NCI-H345 treated with DMSO at 0.1 percent for 48 hours (cell line): ENCODE measurements around the gene GMCL1.
"Not testable (repeated sequence)": the region's sequence is repeated elsewhere in the genome, so short reads cannot be mapped to it uniquely, and the experiment has no call there.

Source experiments
- DNase-seq: peaks from one replicate; lab custom pipeline; 2025; ENCODE audit not compliant: unreplicated experiment; lab: John Stamatoyannopoulos, UW

Gene GMCL1, protein sequence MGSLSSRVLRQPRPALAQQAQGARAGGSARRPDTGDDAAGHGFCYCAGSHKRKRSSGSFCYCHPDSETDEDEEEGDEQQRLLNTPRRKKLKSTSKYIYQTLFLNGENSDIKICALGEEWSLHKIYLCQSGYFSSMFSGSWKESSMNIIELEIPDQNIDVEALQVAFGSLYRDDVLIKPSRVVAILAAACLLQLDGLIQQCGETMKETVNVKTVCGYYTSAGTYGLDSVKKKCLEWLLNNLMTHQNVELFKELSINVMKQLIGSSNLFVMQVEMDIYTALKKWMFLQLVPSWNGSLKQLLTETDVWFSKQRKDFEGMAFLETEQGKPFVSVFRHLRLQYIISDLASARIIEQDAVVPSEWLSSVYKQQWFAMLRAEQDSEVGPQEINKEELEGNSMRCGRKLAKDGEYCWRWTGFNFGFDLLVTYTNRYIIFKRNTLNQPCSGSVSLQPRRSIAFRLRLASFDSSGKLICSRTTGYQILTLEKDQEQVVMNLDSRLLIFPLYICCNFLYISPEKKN

GRCh38 chr2:69829256-69830044 is at the start of gene GMCL1:
Gene GMCL1, plus strand, starts transcription at chr2:69829660. Its CDS starts 233 bp downstream, at chr2:69829893.
- DNase-seq, result peak; percentile 89

DNA sequence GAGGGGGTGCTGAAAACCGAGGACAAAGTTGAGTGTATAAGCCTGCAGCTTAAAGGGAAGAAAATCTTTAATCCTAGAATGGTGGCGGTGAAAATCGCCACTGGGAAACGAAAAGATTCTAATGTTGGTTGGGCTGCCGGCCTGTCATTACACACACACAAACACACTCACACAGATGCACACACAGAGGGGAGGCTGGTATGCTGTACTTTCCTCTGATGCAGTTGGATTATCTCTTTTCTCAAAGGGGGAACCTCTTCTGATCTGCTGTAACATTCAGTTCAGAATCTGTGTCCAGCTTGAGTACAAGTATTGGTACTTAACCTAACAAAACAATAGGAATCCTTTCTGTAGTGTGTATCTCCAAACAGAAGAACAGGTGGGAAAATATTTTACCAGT is 48.5 kb upstream of the GMCL1 start:
- no peak for DNase-seq

DNA sequence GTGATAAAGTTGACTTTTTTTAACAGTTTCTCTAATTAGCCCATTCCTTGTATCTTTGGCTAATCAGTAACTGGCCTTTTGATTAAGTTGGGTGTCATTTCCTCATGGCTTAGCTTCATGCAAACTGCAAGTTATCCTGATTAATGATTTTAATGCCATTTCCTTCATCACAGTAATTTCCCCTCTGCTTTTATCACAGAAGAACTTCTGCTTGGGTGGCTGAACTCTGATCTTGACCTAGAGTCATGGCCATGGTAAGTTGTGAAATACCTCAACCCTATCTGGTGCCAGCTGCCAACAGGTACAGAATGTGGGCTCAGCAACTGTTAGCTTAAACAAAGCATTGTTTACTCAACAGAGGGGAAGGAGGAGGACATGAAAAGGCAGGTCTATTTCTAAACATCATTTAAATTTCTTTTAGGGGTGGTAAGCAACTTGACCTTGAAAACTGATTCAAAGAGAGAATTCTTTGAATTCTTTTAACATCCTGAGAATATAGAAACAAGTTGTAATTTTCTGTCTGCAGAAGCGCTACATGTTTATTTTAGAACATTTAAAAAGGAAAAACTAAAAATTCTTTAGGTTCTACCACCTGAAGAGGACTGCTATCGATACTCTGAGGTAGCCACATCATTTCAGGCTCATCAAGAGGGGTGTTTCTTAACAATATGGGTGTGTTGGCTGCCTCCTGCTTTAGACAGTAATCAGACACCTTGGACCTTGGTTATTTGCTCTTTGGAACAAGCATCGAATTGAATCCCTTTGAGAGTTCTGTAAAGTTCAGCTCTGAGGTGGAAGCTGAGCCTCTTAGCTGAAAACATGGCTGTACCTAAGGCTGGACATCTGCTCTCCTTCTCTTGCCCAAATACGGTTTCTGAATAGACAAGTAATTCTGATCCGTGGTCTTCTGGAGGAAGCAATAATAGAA is 47.9 kb upstream of the GMCL1 start:
- peak; percentile 30 for DNase-seq

- DNase-seq, result no peak
Measured at GRCh38 chr2:69784228-69784627, 45.2 kb upstream of the GMCL1 start.

DNA sequence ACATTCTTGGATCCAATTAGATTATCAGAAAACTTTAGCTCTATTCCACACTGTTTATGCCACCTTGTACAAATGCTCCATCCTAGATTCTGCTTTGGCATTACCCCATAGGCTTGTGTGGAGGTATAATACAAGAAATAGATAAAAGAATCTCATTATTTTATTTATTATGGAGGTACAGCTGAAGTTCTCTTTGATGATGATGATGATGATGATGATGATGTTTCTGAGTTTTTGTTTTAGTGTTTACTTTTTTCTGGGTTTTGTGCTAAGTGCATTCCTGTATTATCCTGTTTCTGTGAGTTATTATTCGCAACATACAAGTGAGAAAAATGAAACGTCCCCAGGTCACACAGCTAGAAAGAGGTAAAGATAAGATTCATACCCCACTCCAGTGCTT is 44.1 kb upstream of the GMCL1 start:
- DNase-seq, result no peak

GRCh38 chr2:69786052-69786560 is 43.4 kb upstream of the GMCL1 start:
- no peak for DNase-seq

DNA sequence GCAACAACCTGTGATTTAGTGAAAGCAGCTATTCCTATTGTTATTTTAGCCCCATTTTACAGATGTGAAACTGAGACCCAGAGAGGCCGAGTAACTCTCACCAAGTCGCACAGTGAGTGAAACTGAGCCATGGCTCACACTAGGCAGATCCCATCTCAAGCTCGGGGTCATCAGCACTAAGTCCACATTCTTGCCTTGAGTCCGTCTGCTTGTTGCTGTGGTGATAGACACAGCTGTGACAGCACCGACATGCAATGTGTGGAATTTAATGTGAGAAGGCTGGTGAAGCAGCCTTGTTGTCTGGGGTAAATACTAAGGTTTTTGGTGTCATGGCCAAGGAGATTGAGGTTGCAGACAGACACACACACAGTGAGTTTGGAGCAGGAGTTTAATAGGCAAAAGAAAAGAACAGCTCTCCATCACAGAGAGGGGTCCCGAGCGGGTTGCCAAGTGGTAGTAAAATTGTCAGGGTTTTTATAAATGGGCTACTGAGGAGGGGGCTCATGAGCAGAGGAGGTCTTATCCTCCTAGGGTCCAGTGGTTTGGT is 40.2 kb upstream of the GMCL1 start:
- no peak for DNase-seq

GRCh38 chr2:69789772-69790600 is 39.5 kb upstream of the GMCL1 start:
- DNase-seq, result no peak

DNA sequence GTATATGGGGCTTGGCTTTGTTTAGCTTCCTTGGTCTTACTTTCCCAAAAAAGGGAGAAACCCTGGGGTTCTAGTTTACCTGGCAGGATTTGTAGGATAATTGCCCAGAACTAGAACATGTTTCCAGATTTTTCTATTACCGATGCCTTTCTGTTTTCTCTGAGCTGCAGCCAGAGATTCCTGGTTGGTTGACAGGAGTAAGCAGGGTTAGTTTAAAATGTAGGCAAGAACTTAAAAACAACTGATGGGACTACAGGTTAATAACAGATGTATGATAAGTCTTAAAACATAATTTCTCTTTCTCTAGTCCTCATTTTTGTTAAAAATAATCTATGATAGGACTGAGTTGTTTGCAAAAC is 38.9 kb upstream of the GMCL1 start:
- DNase-seq, result no peak

DNA sequence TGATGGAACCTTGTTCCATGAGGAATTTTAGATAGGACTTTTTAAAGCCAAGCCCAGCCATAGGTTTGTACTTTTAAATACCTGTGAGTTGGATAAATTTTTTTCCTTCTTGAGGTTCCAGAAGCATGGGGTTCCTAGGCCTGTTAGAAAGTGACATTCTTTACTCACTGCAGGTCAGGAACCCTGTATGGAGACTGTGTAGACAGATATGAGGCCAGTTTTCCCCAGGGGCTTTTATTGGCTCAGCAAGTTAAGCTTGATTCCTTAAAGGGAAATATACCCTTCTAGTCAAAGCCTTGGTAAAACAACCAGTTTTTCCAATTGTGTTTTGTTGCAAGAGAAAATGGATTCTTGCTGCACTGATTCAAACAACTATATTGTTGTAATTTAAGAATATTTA is 38.4 kb upstream of the GMCL1 start:
- no peak for DNase-seq

- DNase-seq, result no peak
Measured at GRCh38 chr2:69796174-69796573, 33.3 kb upstream of the GMCL1 start.

GRCh38 chr2:69797235-69797634 is 32.2 kb upstream of the GMCL1 start:
- DNase-seq, result no peak

DNA sequence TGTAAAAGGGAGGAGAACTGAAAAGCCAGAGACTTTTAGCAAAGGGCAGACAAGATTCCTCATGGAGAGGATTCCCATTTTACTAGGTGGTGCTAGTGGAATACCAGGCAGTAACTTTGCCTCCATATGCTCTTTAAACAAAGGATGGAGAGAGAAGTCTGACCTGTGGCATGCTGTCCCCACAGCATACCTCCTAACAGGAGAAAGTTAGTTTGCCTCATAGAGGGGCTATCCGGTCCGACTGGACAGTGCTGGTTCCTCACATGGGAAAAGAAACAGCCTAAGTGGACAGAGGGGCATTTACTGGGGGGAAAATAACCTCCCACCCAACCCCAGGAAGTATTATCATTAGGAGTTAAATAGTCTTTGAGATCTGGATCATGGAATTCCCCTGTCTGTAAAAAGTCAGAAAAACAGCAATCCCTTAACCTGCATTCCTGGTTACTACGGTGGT is 31.6 kb upstream of the GMCL1 start:
- DNase-seq, result no peak

GRCh38 chr2:69798290-69798908 is 31.1 kb upstream of the GMCL1 start:
- no peak for DNase-seq

GRCh38 chr2:69798909-69799526 is 30.4 kb upstream of the GMCL1 start:
- DNase-seq, result no peak

- peak; percentile 22 for DNase-seq
Measured at GRCh38 chr2:69801745-69802290, 27.6 kb upstream of the GMCL1 start.

DNA sequence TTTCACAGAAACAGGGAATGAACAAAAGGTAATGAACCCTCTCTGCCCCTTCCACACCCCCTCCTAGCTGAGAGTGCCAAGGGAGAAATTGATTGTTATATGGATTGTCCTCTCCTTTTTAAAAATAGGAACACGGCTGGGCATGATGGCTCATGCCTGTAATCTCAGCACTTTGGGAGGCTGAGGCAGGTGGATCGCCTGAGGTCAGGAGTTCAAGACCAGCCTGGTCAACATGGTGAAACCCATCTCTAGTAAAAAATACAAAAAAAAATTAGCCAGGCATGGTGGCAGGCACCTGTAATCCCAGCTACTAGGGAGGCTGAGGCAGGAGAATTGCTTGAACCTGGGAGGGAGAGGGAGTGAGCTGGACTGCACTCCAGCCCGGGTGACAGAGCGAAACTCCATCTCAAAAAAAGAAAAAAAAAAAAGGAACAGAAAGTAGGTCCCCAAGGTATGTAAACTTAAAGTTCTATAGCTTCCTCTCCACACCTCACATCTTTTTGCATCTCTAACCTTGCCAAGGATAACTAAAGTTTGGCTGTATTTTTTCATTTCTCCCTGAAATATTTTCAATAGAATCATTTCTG is 26.6 kb upstream of the GMCL1 start:
- DNase-seq, result not testable (repeated sequence)

- no peak for DNase-seq
Measured at GRCh38 chr2:69804416-69804815, 25.0 kb upstream of the GMCL1 start.
